Fibroblast of villous mesenchyme (primary cell): ENCODE results near the gene PSMF1. TPM values are rescaled to one million over a fixed set of nuclear protein-coding genes. Genes with fewer than 3 reads are reported as not detected.
A peak's percentile ranks its signal among the peaks of the same experiment; 100 is the strongest.

ENCODE experiments used
- DNase-seq: peaks from one replicate; pipeline ENCODE4 v3.0.0-alpha.2; 2010; ENCODE audit warnings: low read depth
- H3K4me3 ChIP-seq: 2 replicates; pipeline ENCODE4 v1.5.1; 2011; ENCODE audit warnings: low read depth, mild to moderate bottlenecking, low read length
- total RNA-seq: library from RNA; depleted of rRNA; stranded (reverse); fragments of >200 nt; gene quantifications from 2 replicates; pipeline ENCODE4 v1.2.3, GENCODE V29; 2012
- TF ChIP-seq, protein P1 (sequence below): IDR thresholded peaks from 2 replicates; pipeline ENCODE4 v1.5.1; 2012; ENCODE audit warnings: low read depth, mild to moderate bottlenecking, low read length; ENCODE audit not compliant: insufficient read depth

The PSMF1 gene
- total RNA-seq, 1 donor, result 35.4 TPM

GRCh38 chr20:1121429-1121828, 3.0 kb downstream of the PSMF1 start:
- H3K4me3 ChIP-seq, result no peak overlapping the region
- no peak for DNase-seq

GRCh38 chr20:1122388-1123315, 4.2 kb downstream of the PSMF1 start:
- peak; percentile 84 for DNase-seq
- TF ChIP-seq, protein P1, sequence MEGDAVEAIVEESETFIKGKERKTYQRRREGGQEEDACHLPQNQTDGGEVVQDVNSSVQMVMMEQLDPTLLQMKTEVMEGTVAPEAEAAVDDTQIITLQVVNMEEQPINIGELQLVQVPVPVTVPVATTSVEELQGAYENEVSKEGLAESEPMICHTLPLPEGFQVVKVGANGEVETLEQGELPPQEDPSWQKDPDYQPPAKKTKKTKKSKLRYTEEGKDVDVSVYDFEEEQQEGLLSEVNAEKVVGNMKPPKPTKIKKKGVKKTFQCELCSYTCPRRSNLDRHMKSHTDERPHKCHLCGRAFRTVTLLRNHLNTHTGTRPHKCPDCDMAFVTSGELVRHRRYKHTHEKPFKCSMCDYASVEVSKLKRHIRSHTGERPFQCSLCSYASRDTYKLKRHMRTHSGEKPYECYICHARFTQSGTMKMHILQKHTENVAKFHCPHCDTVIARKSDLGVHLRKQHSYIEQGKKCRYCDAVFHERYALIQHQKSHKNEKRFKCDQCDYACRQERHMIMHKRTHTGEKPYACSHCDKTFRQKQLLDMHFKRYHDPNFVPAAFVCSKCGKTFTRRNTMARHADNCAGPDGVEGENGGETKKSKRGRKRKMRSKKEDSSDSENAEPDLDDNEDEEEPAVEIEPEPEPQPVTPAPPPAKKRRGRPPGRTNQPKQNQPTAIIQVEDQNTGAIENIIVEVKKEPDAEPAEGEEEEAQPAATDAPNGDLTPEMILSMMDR, result no peak
- H3K4me3 ChIP-seq, result peak overlapping the region; percentile 36

More at GRCh38 chr20:1121429-1121828, 3.0 kb downstream of the PSMF1 start:
- TF ChIP-seq, protein P1, result no peak

DNA sequence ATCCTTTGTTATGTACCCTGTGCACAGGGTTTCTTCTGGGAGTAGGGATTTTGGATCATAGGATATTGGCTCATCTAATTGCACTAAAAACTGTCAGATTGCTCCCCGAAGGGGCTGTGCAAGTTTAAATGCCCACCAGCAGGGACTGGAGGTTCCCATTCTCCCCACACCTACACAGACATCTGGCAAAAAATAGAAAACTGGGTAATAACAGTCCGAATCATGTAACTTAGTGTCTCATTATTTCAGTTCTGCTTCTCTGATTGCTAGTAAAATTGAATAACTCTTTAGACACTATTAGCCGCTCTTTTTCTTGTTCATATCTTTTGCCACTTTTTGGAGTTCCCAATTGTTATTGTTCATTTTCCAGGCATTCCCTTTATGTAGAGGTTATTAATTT, 5.3 kb downstream of the PSMF1 start:
- TF ChIP-seq, protein P1, result no peak
- DNase-seq, result no peak

DNA sequence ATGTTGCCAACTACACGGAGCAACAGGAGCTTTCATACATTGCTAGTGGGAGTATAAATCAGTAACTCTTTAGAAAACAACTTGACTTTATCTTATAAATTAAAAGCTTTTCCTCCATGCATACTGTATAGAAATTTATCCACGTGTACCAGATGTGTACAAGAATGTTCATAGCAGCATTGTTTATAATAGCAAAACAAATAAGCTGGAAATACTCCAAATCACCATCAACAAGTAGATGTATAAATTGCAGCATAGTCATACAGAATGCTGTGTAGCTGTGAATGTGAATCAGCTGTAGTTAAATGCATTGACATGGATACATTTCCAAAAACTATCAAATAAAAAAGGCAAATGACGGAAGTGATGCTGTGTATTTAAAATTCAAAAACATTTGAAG, 6.0 kb downstream of the PSMF1 start:
- TF ChIP-seq, protein P1, result no peak
- H3K4me3 ChIP-seq, result no peak overlapping the region
- DNase-seq, result peak; percentile 25

More for the DNA sequence above, 5.3 kb downstream of the PSMF1 start:
- no peak overlapping the region for H3K4me3 ChIP-seq

- TF ChIP-seq, protein P1, result no peak
- no peak for DNase-seq
Measured at GRCh38 chr20:1125277-1125676, 6.9 kb downstream of the PSMF1 start.

GRCh38 chr20:1127840-1128239, 9.4 kb downstream of the PSMF1 start:
- H3K4me3 ChIP-seq, result no peak overlapping the region
- TF ChIP-seq, protein P1, result no peak
- no peak for DNase-seq

More at GRCh38 chr20:1125277-1125676, 6.9 kb downstream of the PSMF1 start:
- no peak overlapping the region for H3K4me3 ChIP-seq
